Measurements from ENCODE around the gene PLA2G4C.

DNA sequence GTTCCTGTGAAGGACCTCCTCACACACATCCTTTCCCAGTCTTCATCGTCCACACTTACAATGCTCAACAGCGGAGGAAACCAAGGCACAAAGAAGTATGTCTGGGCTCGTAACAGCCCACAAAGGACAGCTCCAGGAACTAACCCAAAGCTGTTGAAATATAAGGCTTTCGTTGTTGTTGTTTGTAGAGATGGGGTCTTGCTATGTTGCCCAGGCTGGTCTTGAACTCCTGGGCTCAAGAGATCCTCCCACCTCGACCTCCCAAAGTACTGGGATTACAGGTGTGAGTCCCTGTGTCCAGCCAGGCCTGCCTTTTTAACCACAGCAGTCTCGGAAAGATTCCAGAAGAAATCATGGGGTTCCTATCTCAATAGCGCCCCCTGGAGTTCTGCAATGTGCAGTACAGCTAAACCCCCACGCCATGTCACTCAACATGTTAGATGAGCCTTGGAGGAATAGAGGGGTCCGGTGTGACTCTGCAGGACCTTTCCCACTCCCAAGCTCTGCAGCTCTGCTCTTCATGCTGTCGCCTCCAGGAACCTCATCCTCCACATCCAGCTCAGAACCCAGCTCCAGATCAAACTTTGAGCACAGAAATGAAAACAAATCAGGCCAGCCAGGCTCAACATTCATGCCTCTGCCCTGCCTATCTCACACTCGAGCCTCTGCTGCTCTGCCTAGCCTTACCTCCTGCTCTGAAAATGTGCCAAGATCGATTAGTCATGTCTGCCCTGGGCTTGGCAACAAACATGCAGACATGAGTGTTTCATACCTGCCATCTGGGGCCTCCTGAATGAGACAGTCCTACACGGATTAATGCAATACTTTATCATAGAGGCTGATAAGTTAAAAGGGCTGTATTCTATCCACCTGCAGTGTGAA, 7.5 kb downstream of the PLA2G4C start:
- TF ChIP-seq, protein P1, sequence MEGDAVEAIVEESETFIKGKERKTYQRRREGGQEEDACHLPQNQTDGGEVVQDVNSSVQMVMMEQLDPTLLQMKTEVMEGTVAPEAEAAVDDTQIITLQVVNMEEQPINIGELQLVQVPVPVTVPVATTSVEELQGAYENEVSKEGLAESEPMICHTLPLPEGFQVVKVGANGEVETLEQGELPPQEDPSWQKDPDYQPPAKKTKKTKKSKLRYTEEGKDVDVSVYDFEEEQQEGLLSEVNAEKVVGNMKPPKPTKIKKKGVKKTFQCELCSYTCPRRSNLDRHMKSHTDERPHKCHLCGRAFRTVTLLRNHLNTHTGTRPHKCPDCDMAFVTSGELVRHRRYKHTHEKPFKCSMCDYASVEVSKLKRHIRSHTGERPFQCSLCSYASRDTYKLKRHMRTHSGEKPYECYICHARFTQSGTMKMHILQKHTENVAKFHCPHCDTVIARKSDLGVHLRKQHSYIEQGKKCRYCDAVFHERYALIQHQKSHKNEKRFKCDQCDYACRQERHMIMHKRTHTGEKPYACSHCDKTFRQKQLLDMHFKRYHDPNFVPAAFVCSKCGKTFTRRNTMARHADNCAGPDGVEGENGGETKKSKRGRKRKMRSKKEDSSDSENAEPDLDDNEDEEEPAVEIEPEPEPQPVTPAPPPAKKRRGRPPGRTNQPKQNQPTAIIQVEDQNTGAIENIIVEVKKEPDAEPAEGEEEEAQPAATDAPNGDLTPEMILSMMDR (IDR thresholded peaks at IDR 0.05): peak in 3 of 6 experiments; percentile 27 to 44 (median 39)
- TF ChIP-seq POLR2A (IDR thresholded peaks at IDR 0.05): no peak
